Left ventricle myocardium superior (tissue), 1 donor: Measurements from ENCODE around the gene MYRIP. TPM values are rescaled to one million over a fixed set of nuclear protein-coding genes. Genes with fewer than 3 reads are reported as not detected.

ENCODE experiments used
- ATAC-seq: fragments of 200-7000 bp; cut with Tn5 transposase; one replicate; pipeline ENCODE4 v1.9.1; 2020; ENCODE audit warnings: mild to moderate bottlenecking, moderate library complexity
- DNase-seq: peaks from one replicate; pipeline ENCODE4 v3.0.0-alpha.2; 2020
- intact Hi-C: fragments of 100-400 bp; cut with micrococcal nuclease; formaldehyde crosslinking; loops from one replicate; pipeline ENCODE4 v1.11.0; 2022
- total RNA-seq: library from RNA; stranded (reverse); fragmentation: NEBNext Ultra II Directional; extraction: Animal tissue kit (Norgen Biotek cat#: 25700); gene quantifications from one replicate; pipeline ENCODE4 v1.2.1, GENCODE V29; 2021
- donor health status: DM: no; HTN: yes; CAD: no; lungs with severe emphysema.

Gene MYRIP
- total RNA-seq, 1 donor from 2014 or later: 0.84 TPM

GRCh38 chr3:39937315-39937714, 127.9 kb downstream of the MYRIP start:
- no peak for DNase-seq
- intact Hi-C loops: no loop called here
- peak; percentile 90 for ATAC-seq

GRCh38 chr3:39937874-39938273, 128.5 kb downstream of the MYRIP start:
- no peak for DNase-seq
- intact Hi-C loops: no loop called here
- peak; percentile 75 for ATAC-seq

- DNase-seq (no peak), ATAC-seq (no peak)
- intact Hi-C loops: no loop called here
These were observed 132.5 kb downstream of the MYRIP start for GRCh38 chr3:39941931-39942330.

GRCh38 chr3:39960515-39961191, 151.2 kb downstream of the MYRIP start:
- intact Hi-C loops: no loop called here
- DNase-seq (no peak), ATAC-seq (peak; percentile 87)

GRCh38 chr3:39961230-39961629, 151.8 kb downstream of the MYRIP start:
- intact Hi-C loops: no loop called here
- DNase-seq: no peak

GRCh38 chr3:39962581-39962980, 153.2 kb downstream of the MYRIP start:
- no peak for DNase-seq
- intact Hi-C loops: no loop called here
- peak; percentile 75 for ATAC-seq

More at GRCh38 chr3:39961230-39961629, 151.8 kb downstream of the MYRIP start:
- ATAC-seq: peak; percentile 64

GRCh38 chr3:39965461-39965860, 156.1 kb downstream of the MYRIP start:
- intact Hi-C loops: no loop called here
- ATAC-seq (no peak), DNase-seq (no peak)

GRCh38 chr3:39965997-39966396, 156.6 kb downstream of the MYRIP start:
- ATAC-seq: peak; percentile 21

GRCh38 chr3:39970982-39971381, 161.6 kb downstream of the MYRIP start:
- DNase-seq: no peak
- intact Hi-C loops: no loop called here
- ATAC-seq: no peak

More at GRCh38 chr3:39965997-39966396, 156.6 kb downstream of the MYRIP start:
- intact Hi-C loops: no loop called here
- DNase-seq: no peak

GRCh38 chr3:39971559-39972031, 162.2 kb downstream of the MYRIP start:
- intact Hi-C loops: no loop called here
- ATAC-seq: no peak
- DNase-seq: no peak

- intact Hi-C loops: no loop called here
- DNase-seq (no peak), ATAC-seq (no peak)
These were observed 163.1 kb downstream of the MYRIP start for GRCh38 chr3:39972508-39972907.

GRCh38 chr3:39977058-39977794, 167.8 kb downstream of the MYRIP start:
- no peak for ATAC-seq
- no peak for DNase-seq
- intact Hi-C loops: no loop called here

GRCh38 chr3:39978308-39978707, 168.9 kb downstream of the MYRIP start:
- intact Hi-C loops: no loop called here
- no peak for ATAC-seq
- DNase-seq: no peak

GRCh38 chr3:39980058-39980457, 170.6 kb downstream of the MYRIP start:
- ATAC-seq (peak; percentile 60), DNase-seq (no peak)
- intact Hi-C loops: no loop called here

GRCh38 chr3:39980781-39981180, 171.4 kb downstream of the MYRIP start:
- no peak for ATAC-seq
- intact Hi-C loops: no loop called here
- no peak for DNase-seq

GRCh38 chr3:39981547-39982184, 172.3 kb downstream of the MYRIP start:
- DNase-seq: no peak
- no peak for ATAC-seq
- intact Hi-C loops: no loop called here

GRCh38 chr3:39982665-39983357, 173.4 kb downstream of the MYRIP start:
- intact Hi-C loops: no loop called here
- no peak for ATAC-seq
- DNase-seq: no peak

- no peak for ATAC-seq
- intact Hi-C loops: no loop called here
- DNase-seq: no peak
These were observed 180.3 kb downstream of the MYRIP start for GRCh38 chr3:39989746-39990145.

- intact Hi-C loops: no loop called here
- ATAC-seq: no peak
- DNase-seq: no peak
These were observed 181.1 kb downstream of the MYRIP start for GRCh38 chr3:39990532-39990931.

- intact Hi-C loops: no loop called here
- no peak for DNase-seq
- no peak for ATAC-seq
These were observed 199.4 kb downstream of the MYRIP start for GRCh38 chr3:40008796-40009195.
